GM12891 (cell line): ENCODE results near the gene C1GALT1.

Source experiments
- DNase-seq: peaks from one replicate; pipeline ENCODE4 v3.0.0; 2011; ENCODE audit warnings: low spot score; ENCODE audit not compliant: insufficient read length
- FAIRE-seq: peaks from 2 replicates; lab custom pipeline; 2011; peaks lifted over from hg19 to GRCh38; lab: Jason Lieb, UNC
- PAX5 ChIP-seq: IDR thresholded peaks from 2 replicates; pipeline ENCODE4 v1.6.1; 2011; ENCODE audit warnings: low read length, moderate library complexity, mild to moderate bottlenecking; ENCODE audit not compliant: insufficient read depth, severe bottlenecking
- POLR2A ChIP-seq: IDR thresholded peaks from 2 replicates; pipeline ENCODE4 v1.6.1; 2011; ENCODE audit warnings: low read depth, low read length, control low read depth
- POLR2AphosphoS5 ChIP-seq: IDR thresholded peaks from 2 replicates; pipeline ENCODE4 v1.6.1; 2011; ENCODE audit warnings: low read depth, low read length, control low read depth
- POU2F2 ChIP-seq: IDR thresholded peaks from 2 replicates; pipeline ENCODE4 v1.6.1; 2011; ENCODE audit warnings: low read depth, mild to moderate bottlenecking, control low read depth, low read length, moderate library complexity
- SPI1 ChIP-seq: IDR thresholded peaks from 2 replicates; pipeline ENCODE4 v1.6.1; 2011; ENCODE audit warnings: low read depth, low read length, control low read depth
- TAF1 ChIP-seq: IDR thresholded peaks from 2 replicates; pipeline ENCODE4 v1.6.1; 2011; ENCODE audit warnings: low read depth, low read length, control low read depth

C1GALT1 gene

DNA sequence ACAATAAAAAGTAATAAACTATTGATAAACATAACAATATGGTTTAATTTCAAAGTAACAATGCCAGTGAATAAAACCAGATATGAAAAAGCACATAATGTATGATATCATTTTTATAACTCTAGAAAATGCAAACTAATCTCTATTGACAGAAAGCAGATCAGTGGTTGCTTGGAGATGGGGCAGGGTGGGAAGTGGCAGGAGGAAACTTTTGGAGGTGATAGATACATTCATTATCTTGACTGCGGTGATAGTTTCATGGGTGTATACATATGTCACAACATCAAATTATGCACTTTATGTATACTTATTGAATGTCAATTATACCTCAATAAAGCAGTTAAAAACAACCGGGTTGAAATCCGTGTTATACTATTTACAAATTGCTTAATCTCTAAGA lies 16.0 kb upstream of the C1GALT1 start:
- FAIRE-seq = no peak
- no peak for DNase-seq
- TF ChIP-seq POLR2AphosphoS5 (no peak), POU2F2 (no peak)

DNA sequence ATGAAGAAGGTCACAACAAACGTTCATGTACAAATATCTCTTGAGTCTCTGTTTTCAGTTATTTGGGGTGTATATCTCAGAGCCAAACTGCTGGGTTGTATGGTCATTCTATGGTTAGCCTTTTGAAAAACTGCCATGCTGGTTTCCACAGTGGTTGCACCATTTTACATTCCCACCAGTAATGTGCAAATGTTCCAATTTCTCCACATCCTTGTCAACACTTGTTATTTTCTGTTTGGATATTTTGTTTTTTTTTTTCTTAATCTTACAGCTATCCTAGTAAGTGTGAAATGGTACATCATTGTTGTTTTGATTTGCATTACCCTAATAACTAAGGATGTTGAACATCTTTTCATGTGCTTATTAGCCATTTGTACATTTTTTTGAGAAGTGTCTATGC lies 13.0 kb upstream of the C1GALT1 start:
- no peak for FAIRE-seq
- no peak for DNase-seq
- TF ChIP-seq POLR2A (no peak), SPI1 (no peak), POU2F2 (no peak), PAX5 (no peak), TAF1 (no peak)

DNA sequence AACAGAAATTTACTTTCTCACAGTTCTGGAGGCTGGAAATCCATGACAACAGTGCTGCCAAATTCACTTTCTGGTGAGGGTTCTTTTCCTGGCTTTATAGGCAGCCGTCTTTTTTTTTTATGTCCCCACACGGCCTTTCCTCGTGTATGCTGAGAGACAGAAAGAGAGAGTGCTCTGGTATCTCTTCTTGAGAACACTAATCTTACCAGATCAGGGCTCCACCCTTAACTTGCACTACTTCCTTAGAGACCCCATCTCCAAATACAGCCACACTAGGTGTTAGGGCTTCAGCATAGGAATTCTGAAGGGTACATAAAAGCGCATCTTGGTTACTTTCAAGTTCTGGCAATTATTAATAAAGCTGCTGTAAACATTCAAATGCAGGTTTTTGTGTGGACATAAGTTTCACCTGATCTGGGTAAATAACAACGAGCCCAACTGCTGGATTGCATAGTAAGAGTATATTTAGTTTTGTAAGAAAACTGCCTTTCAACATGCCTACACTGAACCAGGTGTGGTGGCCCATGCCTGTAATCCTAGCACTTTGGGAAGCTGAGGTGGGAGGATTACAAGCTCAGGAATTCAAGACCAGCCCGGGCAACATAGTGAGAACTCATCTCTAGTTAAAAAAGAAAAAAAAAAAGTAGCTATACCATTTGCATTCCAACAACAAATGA lies 8.2 kb upstream of the C1GALT1 start:
- no peak for DNase-seq
- FAIRE-seq = no peak
- TF ChIP-seq SPI1 (no peak), POU2F2 (no peak), PAX5 (no peak)

DNA sequence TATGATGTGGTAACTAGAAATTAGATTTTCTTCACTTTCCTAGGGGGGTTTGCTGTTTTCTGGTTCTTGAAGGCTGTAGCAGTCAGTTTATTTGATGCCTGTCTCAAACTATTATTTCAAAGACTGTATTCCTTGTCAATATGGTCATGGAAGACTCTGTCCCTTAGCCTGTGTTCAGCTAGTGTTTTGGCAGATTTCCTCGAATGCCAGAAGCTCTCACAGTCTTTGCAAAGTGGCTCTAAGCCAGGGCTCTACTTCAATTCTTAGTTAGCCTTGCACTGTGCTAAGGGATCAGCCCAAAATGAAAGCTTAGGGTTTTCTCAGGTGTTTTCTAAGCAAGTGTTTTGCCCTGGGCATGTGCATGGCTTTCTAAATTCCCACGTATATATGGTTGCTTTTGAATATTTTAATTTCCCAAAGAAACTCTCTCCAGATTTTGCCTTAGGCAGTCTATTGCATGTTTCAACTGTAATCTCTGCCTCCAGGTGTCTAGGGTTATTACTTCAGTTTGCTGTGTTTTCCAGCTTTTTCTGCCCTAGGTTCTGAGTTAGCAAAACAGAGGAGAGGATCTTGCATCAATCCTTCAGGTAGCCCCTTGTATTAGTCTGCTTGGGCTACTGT lies 7.2 kb upstream of the C1GALT1 start:
- no peak for DNase-seq
- TF ChIP-seq TAF1 = no peak
- no peak for TF ChIP-seq POLR2AphosphoS5
- no peak for TF ChIP-seq SPI1
- no peak for TF ChIP-seq PAX5
- TF ChIP-seq POLR2A = no peak
- no peak for TF ChIP-seq POU2F2
- FAIRE-seq = no peak

DNA sequence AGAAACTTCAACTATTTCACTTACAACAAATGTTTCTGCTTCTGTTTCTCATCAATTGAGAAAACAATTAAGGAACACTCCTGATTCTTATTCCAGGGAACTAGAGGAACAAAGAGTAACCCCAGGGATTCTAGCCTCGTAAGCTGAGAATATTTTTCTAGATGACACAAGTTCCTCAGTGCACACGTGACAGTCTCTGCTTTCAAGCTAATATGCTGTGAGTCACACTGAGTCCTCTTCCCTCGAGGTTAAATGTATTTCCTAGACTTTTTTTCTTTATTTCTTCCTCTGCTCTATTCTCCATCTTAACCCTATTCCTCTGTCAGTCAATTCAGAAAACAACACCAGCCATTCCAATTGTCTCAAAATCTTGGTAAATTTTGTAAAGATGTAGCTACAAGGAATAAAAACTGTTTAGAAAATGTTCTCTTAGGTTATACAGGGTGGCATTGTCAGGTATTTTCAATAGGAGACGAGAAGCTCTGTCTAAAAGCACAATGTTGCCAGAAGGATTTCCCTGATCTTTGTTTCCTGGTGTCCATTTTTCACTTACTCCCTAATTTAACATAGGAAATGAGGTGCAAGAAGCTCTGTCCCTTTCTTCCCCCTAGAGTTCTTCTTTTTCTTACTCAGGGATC lies 5.8 kb upstream of the C1GALT1 start:
- no peak for DNase-seq
- no peak for FAIRE-seq
- TF ChIP-seq PAX5 (no peak), TAF1 (no peak), SPI1 (no peak)

DNA sequence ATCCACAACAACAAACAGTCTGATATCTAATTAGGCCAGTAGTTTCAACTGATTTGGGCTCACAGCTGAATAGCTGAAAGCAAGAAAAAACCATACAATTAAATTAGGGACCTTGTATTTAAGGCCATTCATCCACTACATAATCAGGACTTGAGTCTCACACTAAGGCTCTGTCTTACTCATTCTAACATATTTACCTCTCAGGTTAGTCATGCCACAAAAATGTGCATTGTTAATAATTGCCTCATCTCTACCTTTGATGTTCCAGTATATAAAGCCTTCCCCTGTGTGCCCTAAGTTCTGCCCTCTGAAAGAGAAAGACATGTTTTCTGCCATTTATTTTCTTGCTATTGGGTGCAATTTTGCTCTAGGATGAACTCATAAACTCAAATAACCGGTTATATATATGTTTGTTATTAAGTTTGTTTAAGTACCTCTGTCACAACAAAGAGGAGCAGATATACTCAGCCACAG lies 5.3 kb upstream of the C1GALT1 start:
- FAIRE-seq (no peak), DNase-seq (no peak)
- no peak for TF ChIP-seq POLR2AphosphoS5
- TF ChIP-seq TAF1 = no peak
- TF ChIP-seq PAX5 = no peak
- no peak for TF ChIP-seq POU2F2
- no peak for TF ChIP-seq SPI1
- TF ChIP-seq POLR2A = no peak

DNA sequence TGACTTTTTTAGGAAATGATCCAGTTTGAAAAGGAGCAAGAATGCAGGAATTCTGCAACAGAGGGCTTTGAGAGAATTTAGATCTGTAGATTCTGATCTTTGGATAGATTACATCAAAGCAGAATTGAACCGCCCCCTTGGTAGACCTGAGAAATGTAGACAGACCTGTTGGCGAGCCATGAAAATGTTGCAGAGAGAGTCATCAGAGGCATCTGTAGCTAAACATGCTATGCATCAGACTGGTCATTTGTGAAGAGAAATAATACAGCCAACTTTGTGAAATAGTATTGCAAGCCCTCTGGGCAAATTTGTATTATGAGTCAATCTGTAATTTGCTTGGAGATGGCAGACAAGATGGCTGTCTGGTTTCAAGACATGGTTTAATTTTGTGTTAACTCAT lies 4.3 kb upstream of the C1GALT1 start:
- TF ChIP-seq POU2F2 (no peak), SPI1 (no peak), TAF1 (no peak), PAX5 (no peak)
- DNase-seq = no peak
- no peak for FAIRE-seq

DNA sequence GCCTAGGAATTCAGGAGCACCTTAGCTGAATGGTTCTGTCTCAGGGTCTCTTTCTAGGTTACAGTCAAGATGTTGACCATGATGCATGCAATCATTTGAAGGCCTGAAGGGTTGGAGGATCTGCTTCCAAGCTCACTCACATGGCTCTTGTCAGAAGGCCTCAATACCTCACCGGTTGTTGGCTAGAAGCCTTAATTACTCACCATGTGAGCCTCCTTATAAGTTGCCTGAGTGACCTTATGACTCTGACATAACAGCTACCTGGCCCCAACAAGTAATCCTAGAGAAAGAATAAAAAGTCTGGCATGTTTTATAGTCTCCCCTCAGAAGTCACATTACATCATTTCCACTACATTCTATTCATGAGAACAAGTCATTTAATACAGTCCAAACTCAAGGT lies 3.4 kb upstream of the C1GALT1 start:
- FAIRE-seq = no peak
- DNase-seq = no peak
- TF ChIP-seq POLR2AphosphoS5 (no peak), TAF1 (no peak), PAX5 (no peak), POU2F2 (no peak), POLR2A (no peak), SPI1 (no peak)

DNA sequence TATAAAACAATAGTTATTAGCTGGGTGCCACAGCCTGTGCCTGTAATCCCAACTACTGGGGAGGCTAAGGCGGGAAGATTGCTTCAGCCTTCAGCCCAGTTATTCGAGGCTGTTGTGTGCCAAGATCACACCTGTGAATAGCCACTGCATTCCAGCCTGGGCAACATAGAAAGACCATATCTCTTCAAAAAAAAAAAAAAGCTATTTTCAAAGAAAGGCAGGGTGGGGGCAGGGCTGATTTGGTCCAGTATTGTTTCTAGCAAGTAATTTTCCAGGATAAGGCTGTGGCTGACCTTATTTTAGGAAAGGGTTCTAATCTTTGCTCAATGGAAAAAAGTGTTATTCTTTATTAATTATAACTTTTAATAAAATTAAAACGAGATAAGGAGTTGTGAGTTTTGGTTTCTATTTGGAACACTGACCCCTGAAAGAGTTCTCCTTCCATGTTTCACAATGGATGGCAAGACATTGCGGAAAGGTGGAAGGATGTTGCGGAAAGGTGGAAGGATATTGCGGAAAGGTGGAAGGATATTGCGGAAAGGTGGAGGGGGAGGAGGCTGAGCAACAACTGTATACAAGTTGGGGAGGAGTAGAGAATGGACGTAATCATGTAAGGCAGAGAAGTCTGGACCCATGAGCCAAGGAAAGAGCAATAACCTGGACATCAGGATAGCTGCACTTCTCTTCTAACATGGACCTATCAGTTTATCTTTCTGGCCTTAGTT lies 1.5 kb upstream of the C1GALT1 start:
- no peak for DNase-seq
- no peak for FAIRE-seq
- TF ChIP-seq POU2F2 = no peak
- no peak for TF ChIP-seq POLR2AphosphoS5
- no peak for TF ChIP-seq SPI1
- TF ChIP-seq POLR2A = no peak
- TF ChIP-seq PAX5 = no peak
- no peak for TF ChIP-seq TAF1
